Measurements from ENCODE around the gene NFATC1. TPM values are rescaled to one million over a fixed set of nuclear protein-coding genes. Genes with fewer than 3 reads are reported as not detected.

NFATC1 gene
- total and polyA plus RNA-seq, 5 experiments from 2014 or later = 12.7 to 51.0 (median 34.9) TPM

DNA sequence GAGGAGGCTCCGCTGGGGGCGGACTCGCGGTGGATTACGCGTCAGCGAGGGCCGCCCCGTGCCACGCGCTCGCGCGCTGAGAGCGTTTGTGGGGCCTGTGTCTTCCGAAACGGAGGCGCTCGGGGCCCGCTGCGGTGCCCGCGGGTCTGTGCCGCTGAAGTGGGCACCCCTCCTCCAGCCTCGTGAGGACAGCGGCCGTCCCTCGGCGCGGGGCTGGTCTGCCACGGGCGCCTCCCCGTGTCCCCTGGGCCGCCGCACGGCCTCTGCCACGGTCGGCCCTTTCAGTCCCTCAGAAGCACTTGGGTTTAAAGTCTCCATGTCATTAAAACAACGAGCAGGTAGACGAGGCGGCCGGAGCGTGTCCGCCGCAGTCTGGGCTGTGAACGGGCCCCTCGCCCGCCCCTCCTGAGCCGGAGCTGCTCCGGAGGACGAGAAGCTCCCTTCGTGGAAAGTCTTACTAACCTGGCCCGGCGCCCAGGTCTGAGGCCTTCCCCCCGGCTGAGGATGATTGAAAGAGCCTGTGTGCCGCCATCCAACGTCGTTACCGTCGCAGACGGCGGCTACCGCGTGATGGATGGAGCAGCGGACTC lies 97.6 kb downstream of the NFATC1 start:
- peaks cover 6 to 50% (median 27%) of the 10 kb centered on the region in 3 donors for H3K36me3 Mint-ChIP-seq
- H3K4me1 Mint-ChIP-seq = peaks cover 10 to 34% (median 21%) of the 10 kb centered on the region in 4 donors
- no peak overlapping the region for H3K27ac Mint-ChIP-seq
- POLR2A ChIA-PET = interaction anchor here (1.5 kb wide), 1 partner anchor 13 kb away, joined by 3 read pairs; no protein-coding TSS in a partner anchor
- peaks cover 0 to 12% (median 6%) of the 10 kb centered on the region in 9 donors for H3K9me3 Mint-ChIP-seq
- DNase-seq = peak in 1 of 10 donors; percentile 11
- no peaks in the 10 kb centered on the region for H3K27me3 Mint-ChIP-seq
- ATAC-seq = no peak
- no peak overlapping the region for H3K4me3 Mint-ChIP-seq

- H3K4me3 Mint-ChIP-seq = no peak overlapping the region
- peak in 1 of 10 donors; percentile 55 for DNase-seq
- no peak for ATAC-seq
- H3K36me3 Mint-ChIP-seq = peaks cover 10 to 47% (median 31%) of the 10 kb centered on the region in 3 donors
- no peaks in the 10 kb centered on the region for H3K27me3 Mint-ChIP-seq
- POLR2A ChIA-PET = interaction anchor here (1.5 kb wide), 1 partner anchor 13 kb away, joined by 3 read pairs; no protein-coding TSS in a partner anchor
- H3K27ac Mint-ChIP-seq = no peak overlapping the region
- H3K9me3 Mint-ChIP-seq = peaks cover 0 to 17% (median 11%) of the 10 kb centered on the region in 9 donors
- H3K4me1 Mint-ChIP-seq = peaks cover 10 to 34% (median 20%) of the 10 kb centered on the region in 4 donors
Measured at GRCh38 chr18:79493801-79494211, 98.1 kb downstream of the NFATC1 start.

DNA sequence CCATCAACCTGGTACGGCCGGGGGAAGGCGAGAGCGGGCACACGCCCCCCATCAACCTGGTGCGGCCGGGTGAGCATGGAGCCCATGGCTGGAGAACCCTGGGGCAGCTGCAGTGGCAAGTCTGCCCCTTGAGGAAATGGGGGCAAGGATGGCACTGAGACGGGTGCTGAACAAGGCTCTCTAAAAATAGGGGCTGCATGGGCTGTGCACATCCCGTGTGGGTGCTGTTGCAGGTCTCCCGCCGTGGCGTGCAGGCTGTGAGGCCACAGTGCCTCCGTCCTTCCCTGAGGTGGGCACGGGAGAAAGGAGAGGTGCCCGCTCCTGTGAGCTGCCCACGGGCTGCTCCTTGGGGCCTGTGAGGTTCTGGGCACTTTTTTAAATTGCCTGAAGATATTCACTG lies 99.2 kb downstream of the NFATC1 start:
- no peak overlapping the region for H3K4me3 Mint-ChIP-seq

GRCh38 chr18:79495591-79496071 lies 99.9 kb downstream of the NFATC1 start:
- Mint-ChIP-seq H3K4me1 (peaks cover 6 to 34% (median 14%) of the 10 kb centered on the region in 4 donors), H3K36me3 (peaks cover 21 to 45% (median 44%) of the 10 kb centered on the region in 3 donors), H3K27me3 (no peaks in the 10 kb centered on the region), H3K9me3 (peaks cover 1 to 34% (median 26%) of the 10 kb centered on the region in 9 donors), H3K27ac (peak overlapping the region in 6 of 10 donors; percentile 14 to 85 (median 69)), H3K4me3 (no peak overlapping the region)
- ATAC-seq (no peak), DNase-seq (peak in 1 of 10 donors; percentile 31)
- POLR2A ChIA-PET = no interaction called here

More for the DNA sequence above, 99.2 kb downstream of the NFATC1 start:
- POLR2A ChIA-PET = no interaction called here
- ATAC-seq (no peak), DNase-seq (no peak)
- Mint-ChIP-seq H3K4me1 (peaks cover 7 to 34% (median 16%) of the 10 kb centered on the region in 4 donors), H3K36me3 (peaks cover 21 to 43% (median 41%) of the 10 kb centered on the region in 3 donors), H3K9me3 (peaks cover 1 to 29% (median 22%) of the 10 kb centered on the region in 9 donors), H3K27me3 (no peaks in the 10 kb centered on the region), H3K27ac (peak overlapping the region in 5 of 10 donors; percentile 2 to 83 (median 66))

- H3K9me3 Mint-ChIP-seq = peaks cover 1 to 34% (median 26%) of the 10 kb centered on the region in 9 donors
- ATAC-seq (no peak), DNase-seq (no peak)
- H3K27ac Mint-ChIP-seq = peak overlapping the region in 3 of 10 donors; percentile 2 to 58 (median 13)
- peaks cover 2 to 28% (median 10%) of the 10 kb centered on the region in 4 donors for H3K4me1 Mint-ChIP-seq
- no peaks in the 10 kb centered on the region for H3K27me3 Mint-ChIP-seq
- H3K36me3 Mint-ChIP-seq = peaks cover 21 to 45% (median 41%) of the 10 kb centered on the region in 3 donors
- POLR2A ChIA-PET = interaction anchor here (1.9 kb wide), 1 partner anchor 11 kb away, joined by 9 read pairs; no protein-coding TSS in a partner anchor
- H3K4me3 Mint-ChIP-seq = peak overlapping the region in 1 of 10 donors; percentile 39
Measured at GRCh38 chr18:79496237-79496977, 100.7 kb downstream of the NFATC1 start.

DNA sequence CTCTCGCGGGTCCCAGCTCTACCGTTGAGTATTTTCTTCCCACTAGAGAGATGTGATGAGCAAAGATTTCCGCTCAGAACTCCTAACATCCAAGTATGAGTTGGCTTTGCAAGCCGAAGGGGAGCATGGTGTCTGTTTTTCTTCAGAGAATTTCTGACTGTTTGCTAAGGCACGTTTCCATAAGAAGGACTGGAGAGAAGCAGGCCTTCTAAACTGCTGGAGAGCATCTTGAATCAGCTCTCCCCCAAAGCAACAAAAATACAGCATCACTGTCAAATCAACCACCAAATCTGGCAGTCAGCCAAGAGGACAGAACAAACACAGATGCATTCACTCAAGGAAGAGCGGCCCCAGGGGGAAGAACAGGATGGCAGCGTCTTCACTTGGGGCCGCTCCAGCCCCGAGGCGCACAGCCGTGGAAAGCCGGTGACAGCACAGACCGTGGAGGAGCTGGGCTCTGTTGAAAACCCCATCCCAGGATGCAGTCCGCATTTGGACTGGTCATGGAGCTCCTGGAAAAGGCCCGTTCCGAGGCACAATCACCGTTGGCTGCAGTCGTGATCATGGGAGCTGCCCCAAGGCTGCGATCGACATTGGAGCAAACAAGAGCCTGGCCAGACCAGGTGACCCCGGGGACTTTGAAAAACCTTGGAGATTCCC lies 101.4 kb downstream of the NFATC1 start:
- peak overlapping the region in 1 of 10 donors; percentile 36 for H3K4me3 Mint-ChIP-seq
- H3K9me3 Mint-ChIP-seq = peaks cover 1 to 34% (median 26%) of the 10 kb centered on the region in 9 donors
- peak overlapping the region in 1 of 10 donors; percentile 32 for H3K27ac Mint-ChIP-seq
- POLR2A ChIA-PET = interaction anchor here (1.9 kb wide), 1 partner anchor 10 kb away, joined by 9 read pairs; no protein-coding TSS in a partner anchor
- peak in 2 of 10 donors; percentile 33 to 58 for DNase-seq
- ATAC-seq = no peak
- H3K4me1 Mint-ChIP-seq = peaks cover 0 to 24% (median 6%) of the 10 kb centered on the region in 4 donors
- no peaks in the 10 kb centered on the region for H3K27me3 Mint-ChIP-seq
- H3K36me3 Mint-ChIP-seq = peaks cover 21 to 45% (median 37%) of the 10 kb centered on the region in 3 donors

DNA sequence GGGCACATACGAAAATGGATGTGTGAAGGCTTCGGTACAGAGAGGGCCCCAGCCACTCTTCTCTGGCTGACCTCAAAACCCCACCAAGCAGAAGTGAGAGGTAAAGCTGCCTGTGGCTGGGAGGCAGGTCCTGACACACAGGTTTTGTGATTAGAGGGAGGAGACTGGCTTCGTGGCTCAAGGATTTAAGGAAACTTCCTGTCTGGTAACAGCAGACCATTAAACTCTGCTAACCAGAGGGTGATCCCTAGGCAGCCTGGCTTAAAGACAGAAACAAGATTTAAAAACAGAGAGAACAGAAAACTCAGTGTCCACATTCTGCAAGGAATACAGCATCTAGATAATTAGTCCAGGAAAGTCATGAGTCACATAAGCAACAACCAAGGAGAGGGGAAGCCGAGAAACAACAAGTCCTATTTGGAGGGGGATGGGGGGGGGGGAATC lies 101.9 kb downstream of the NFATC1 start:
- ATAC-seq = no peak
- Mint-ChIP-seq H3K4me1 (peaks cover 0 to 22% (median 7%) of the 10 kb centered on the region in 4 donors), H3K27ac (no peak overlapping the region), H3K36me3 (peaks cover 21 to 45% (median 35%) of the 10 kb centered on the region in 3 donors), H3K9me3 (peaks cover 1 to 34% (median 26%) of the 10 kb centered on the region in 9 donors), H3K4me3 (no peak overlapping the region), H3K27me3 (no peaks in the 10 kb centered on the region)
- peak in 1 of 10 donors; percentile 19 for DNase-seq
- POLR2A ChIA-PET = interaction anchor here (0.7 to 1.9 kb wide), 2 partner anchors 9 to 86 kb away, joined by 3 to 9 read pairs; no protein-coding TSS in a partner anchor

GRCh38 chr18:79498662-79499061 lies 102.9 kb downstream of the NFATC1 start:
- H3K4me1 Mint-ChIP-seq = peaks cover 0 to 31% (median 8%) of the 10 kb centered on the region in 4 donors
- H3K36me3 Mint-ChIP-seq = peaks cover 21 to 45% (median 35%) of the 10 kb centered on the region in 3 donors
- no peaks in the 10 kb centered on the region for H3K27me3 Mint-ChIP-seq
- no peak overlapping the region for H3K27ac Mint-ChIP-seq
- peaks cover 1 to 34% (median 26%) of the 10 kb centered on the region in 9 donors for H3K9me3 Mint-ChIP-seq
- no peak for ATAC-seq
- POLR2A ChIA-PET = interaction anchor here (1.9 kb wide), 1 partner anchor 8 kb away, joined by 9 read pairs; no protein-coding TSS in a partner anchor
- H3K4me3 Mint-ChIP-seq = no peak overlapping the region
- no peak for DNase-seq

DNA sequence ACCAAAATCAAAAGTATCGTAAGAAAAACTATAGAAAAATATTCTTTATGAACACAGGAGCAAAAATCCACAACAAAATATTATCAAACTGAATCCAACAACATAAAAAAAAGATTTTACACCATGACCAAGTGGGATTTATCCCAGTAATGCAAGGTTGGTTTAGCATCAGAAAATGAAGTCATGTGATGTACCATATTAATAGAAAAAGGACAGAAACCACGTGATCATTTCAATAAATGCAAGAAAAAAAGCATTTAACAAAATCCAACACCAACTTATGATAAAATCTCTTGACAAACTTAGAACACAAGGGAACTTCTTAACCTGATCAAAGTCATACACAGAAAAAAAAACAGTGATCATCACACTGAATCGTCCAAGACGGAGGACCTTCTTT lies 105.3 kb downstream of the NFATC1 start:
- Mint-ChIP-seq H3K36me3 (peaks cover 21 to 39% (median 29%) of the 10 kb centered on the region in 3 donors), H3K4me1 (peaks cover 6 to 41% (median 24%) of the 10 kb centered on the region in 4 donors), H3K27me3 (no peaks in the 10 kb centered on the region), H3K4me3 (no peak overlapping the region), H3K9me3 (peaks cover 1 to 34% (median 26%) of the 10 kb centered on the region in 9 donors), H3K27ac (no peak overlapping the region)
- ATAC-seq = no peak
- POLR2A ChIA-PET = no interaction called here
- no peak for DNase-seq

GRCh38 chr18:79502782-79503181 lies 107.1 kb downstream of the NFATC1 start:
- Mint-ChIP-seq H3K4me3 (no peak overlapping the region), H3K27ac (peak overlapping the region in 5 of 10 donors; percentile 27 to 75 (median 61)), H3K9me3 (peaks cover under 1 to 27% (median 23%) of the 10 kb centered on the region in 9 donors), H3K27me3 (no peaks in the 10 kb centered on the region), H3K36me3 (peaks cover 15 to 23% (median 20%) of the 10 kb centered on the region in 3 donors), H3K4me1 (peaks cover 19 to 40% (median 39%) of the 10 kb centered on the region in 4 donors)
- DNase-seq = no peak
- POLR2A ChIA-PET = no interaction called here
- no peak for ATAC-seq

DNA sequence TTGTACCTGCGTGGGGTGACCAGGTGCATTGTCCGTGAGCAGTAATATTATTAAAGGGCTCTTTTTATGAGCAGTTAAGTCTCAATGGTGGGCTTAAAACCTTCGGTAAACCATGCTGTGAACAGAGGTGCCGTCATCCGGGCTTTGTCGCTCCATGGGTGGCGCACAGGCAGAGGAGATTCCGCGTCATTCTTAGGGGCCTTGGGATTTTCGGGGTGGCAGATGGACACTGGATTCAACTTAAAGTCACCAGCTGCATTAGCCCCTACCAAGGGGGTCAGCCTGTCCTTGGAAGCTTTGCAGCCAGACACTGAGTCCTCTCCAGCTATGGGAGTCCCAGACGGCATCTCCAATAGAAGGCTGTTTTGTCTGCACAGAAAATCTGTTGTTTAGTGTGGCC lies 107.7 kb downstream of the NFATC1 start:
- H3K9me3 Mint-ChIP-seq = peaks cover 0 to 20% (median 17%) of the 10 kb centered on the region in 9 donors
- H3K27ac Mint-ChIP-seq = peak overlapping the region in 7 of 10 donors; percentile 42 to 91 (median 84)
- POLR2A ChIA-PET = interaction anchor here (0.8 kb wide), 1 partner anchor 21 kb away, joined by 3 read pairs; no protein-coding TSS in a partner anchor
- no peak overlapping the region for H3K4me3 Mint-ChIP-seq
- H3K27me3 Mint-ChIP-seq = no peaks in the 10 kb centered on the region
- peak in 1 of 10 donors; percentile 32 for DNase-seq
- no peak for ATAC-seq
- peaks cover 11 to 17% (median 14%) of the 10 kb centered on the region in 3 donors for H3K36me3 Mint-ChIP-seq
- H3K4me1 Mint-ChIP-seq = peaks cover 20 to 47% (median 45%) of the 10 kb centered on the region in 4 donors
